ACC112 (cell line): ENCODE results near the gene BTRC.
"Not testable (repeated sequence)": the region's sequence is repeated elsewhere in the genome, so short reads cannot be mapped to it uniquely, and the experiment has no call there.

Source experiments
- H2AFZ ChIP-seq: fragments of 200-600 bp; sonication (generic); one replicate; pipeline ENCODE4 v1.6.0; 2017; ENCODE audit warnings: antibody characterized with exemption, low read length; ENCODE audit not compliant: unreplicated experiment
- H3K27ac ChIP-seq: fragments of 200-600 bp; sonication (generic); 2 replicates; pipeline ENCODE4 v1.5.1; 2014; ENCODE audit warnings: low read depth, mild to moderate bottlenecking, antibody characterized with exemption, low read length, moderate library complexity
- H3K27me3 ChIP-seq: fragments of 200-600 bp; sonication (generic); 2 replicates; pipeline ENCODE4 v1.6.1; 2014; ENCODE audit warnings: mild to moderate bottlenecking, antibody characterized with exemption, low read length, moderate library complexity, mixed read lengths; ENCODE audit not compliant: insufficient read depth
- H3K36me3 ChIP-seq: fragments of 200-600 bp; sonication (generic); 2 replicates; pipeline ENCODE4 v1.6.1; 2016; ENCODE audit warnings: mild to moderate bottlenecking, antibody characterized with exemption, low read length, moderate library complexity, mixed read lengths; ENCODE audit not compliant: insufficient read depth
- H3K4me1 ChIP-seq: fragments of 200-600 bp; sonication (generic); one replicate; pipeline ENCODE4 v1.6.1; 2016; ENCODE audit warnings: low read length, mixed read lengths; ENCODE audit not compliant: insufficient read depth, unreplicated experiment, control insufficient read depth
- H3K4me3 ChIP-seq: fragments of 200-600 bp; sonication (generic); 2 replicates; pipeline ENCODE4 v1.5.1; 2014; ENCODE audit warnings: mild to moderate bottlenecking, low read depth, low read length
- H3K79me2 ChIP-seq: fragments of 200-600 bp; sonication (generic); one replicate; pipeline ENCODE4 v1.6.0; 2016; ENCODE audit warnings: low read length; ENCODE audit not compliant: control insufficient read depth, unreplicated experiment, insufficient read depth

BTRC gene

DNA sequence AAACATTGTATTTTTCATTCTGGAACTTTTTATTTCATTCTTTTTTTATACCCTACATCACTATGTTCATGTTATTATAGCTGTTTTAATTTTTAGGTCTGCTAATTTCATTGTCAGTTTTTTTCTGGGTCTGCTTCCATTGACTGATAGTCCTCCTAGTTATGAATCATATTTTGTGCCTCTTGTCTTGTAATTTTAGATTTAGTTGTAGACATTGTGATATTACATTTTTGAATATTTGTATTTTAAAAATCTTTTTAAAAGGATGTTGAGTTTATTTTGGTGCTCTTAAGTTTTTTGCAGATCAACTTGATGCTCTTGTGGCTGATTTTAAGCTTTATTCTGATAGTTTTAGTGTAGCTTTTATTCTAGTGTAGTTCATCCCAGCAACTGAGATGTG lies 57.6 kb downstream of the BTRC start:
- no peaks in the 10 kb centered on the region for H3K4me1 ChIP-seq
- no peak overlapping the region for H3K4me3 ChIP-seq
- no peak overlapping the region for H3K27ac ChIP-seq
- no peak overlapping the region for H2AFZ ChIP-seq
- no peaks in the 10 kb centered on the region for H3K79me2 ChIP-seq
- H3K36me3 ChIP-seq, result peaks cover 6% of the 10 kb centered on the region; the same call in 1 of the 2 replicates
- H3K27me3 ChIP-seq, result no peaks in the 10 kb centered on the region

DNA sequence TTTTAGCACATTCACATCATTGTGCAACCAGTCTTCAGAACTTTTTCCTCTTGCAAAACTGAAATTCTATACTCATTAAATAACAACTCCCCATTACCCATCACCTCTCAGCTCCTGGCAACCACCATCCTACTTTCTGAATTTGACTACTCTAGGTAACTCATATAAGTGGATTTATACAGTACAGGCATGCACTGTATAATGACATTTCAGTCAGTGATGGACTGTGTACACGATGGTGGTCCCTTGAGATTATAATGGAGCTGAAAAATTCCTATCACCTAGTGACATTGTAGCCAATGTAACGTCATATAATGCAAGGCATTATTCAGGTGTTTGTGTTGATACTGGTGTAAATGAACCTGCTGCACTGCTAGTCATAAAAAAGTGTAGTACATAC lies 60.1 kb downstream of the BTRC start:
- Histone ChIP-seq H3K27ac (no peak overlapping the region), H3K36me3 (peaks cover 6% of the 10 kb centered on the region; the same call in 1 of the 2 replicates), H3K79me2 (no peaks in the 10 kb centered on the region), H3K4me1 (no peaks in the 10 kb centered on the region), H2AFZ (no peak overlapping the region), H3K4me3 (no peak overlapping the region), H3K27me3 (no peaks in the 10 kb centered on the region)

GRCh38 chr10:101415884-101416283 lies 61.9 kb downstream of the BTRC start:
- H3K4me3 ChIP-seq, result no peak overlapping the region
- H3K27me3 ChIP-seq, result no peaks in the 10 kb centered on the region
- H3K27ac ChIP-seq, result no peak overlapping the region
- no peaks in the 10 kb centered on the region for H3K4me1 ChIP-seq
- no peaks in the 10 kb centered on the region for H3K36me3 ChIP-seq
- no peak overlapping the region for H2AFZ ChIP-seq
- no peaks in the 10 kb centered on the region for H3K79me2 ChIP-seq

DNA sequence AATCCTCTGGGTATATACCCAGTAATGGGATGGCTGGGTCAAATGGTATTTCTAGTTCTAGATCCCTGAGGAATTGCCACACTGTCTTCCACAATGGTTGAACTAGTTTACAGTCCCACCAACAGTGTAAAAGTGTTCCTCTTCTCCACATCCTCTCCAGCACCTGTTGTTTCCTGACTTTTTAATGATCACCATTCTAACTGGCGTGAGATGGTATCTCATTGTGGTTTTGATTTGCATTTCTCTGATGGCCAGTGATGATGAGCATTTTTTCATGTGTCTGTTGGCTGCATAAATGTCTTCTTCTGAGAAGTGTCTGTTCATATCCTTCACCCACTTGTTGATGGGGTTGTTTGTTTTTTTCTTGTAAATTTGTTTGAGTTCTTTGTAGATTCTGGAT lies 68.0 kb downstream of the BTRC start:
- not testable (repeated sequence) for H3K4me3 ChIP-seq, H3K27ac ChIP-seq, H3K27me3 ChIP-seq, H3K4me1 ChIP-seq, H3K79me2 ChIP-seq, H3K36me3 ChIP-seq, H2AFZ ChIP-seq

DNA sequence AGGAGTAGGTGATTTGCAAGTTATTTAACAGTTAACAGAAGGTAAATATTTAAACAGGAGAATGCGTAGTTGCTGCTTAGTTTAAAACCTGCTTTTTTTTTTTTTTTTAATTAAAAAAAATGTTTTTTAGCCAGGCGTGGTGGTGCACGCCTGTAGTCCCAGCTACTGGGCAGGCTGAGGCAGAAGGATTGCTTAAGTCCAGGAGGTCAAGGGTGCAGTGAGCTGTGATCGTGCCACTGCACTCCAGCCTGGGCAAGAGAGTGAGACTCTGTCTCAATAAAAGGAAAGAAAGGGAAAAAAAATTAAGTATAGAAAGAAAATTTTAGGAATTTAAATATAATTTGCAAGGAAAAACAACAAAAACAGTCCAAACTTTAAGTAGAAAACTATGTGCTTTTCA lies 71.6 kb downstream of the BTRC start:
- no peaks in the 10 kb centered on the region for H3K27me3 ChIP-seq
- H3K4me1 ChIP-seq, result no peaks in the 10 kb centered on the region
- H3K4me3 ChIP-seq, result no peak overlapping the region
- no peak overlapping the region for H2AFZ ChIP-seq
- no peaks in the 10 kb centered on the region for H3K79me2 ChIP-seq
- no peak overlapping the region for H3K27ac ChIP-seq
- H3K36me3 ChIP-seq, result no peaks in the 10 kb centered on the region

GRCh38 chr10:101428036-101428435 lies 74.1 kb downstream of the BTRC start:
- H3K27ac ChIP-seq, result no peak overlapping the region
- no peak overlapping the region for H3K4me3 ChIP-seq
- no peaks in the 10 kb centered on the region for H3K4me1 ChIP-seq
- no peaks in the 10 kb centered on the region for H3K36me3 ChIP-seq
- no peaks in the 10 kb centered on the region for H3K79me2 ChIP-seq
- H3K27me3 ChIP-seq, result no peaks in the 10 kb centered on the region
- no peak overlapping the region for H2AFZ ChIP-seq

GRCh38 chr10:101429423-101429822 lies 75.5 kb downstream of the BTRC start:
- H3K27ac ChIP-seq, result no peak overlapping the region
- H3K4me3 ChIP-seq, result no peak overlapping the region
- no peaks in the 10 kb centered on the region for H3K27me3 ChIP-seq

DNA sequence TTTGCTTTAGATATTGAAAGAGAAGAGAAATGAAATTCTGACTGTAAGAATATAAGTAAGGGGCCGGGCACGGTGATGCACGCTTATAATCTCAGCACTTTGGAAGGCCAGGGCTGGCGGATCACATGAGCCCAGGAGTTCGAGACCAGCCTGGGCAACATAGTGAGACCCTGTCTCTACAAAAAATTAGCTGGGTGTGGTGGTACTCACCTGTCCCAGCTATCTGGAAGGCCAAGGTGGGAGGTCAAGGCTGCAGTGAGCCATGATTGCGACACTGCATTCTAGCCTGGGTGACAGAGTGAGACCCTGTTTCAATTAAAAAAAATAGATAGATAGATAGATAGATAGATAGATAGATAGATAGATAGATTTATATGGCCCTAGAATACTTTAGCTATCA lies 82.3 kb downstream of the BTRC start:
- H3K79me2 ChIP-seq, result no peaks in the 10 kb centered on the region
- H2AFZ ChIP-seq, result no peak overlapping the region
- H3K27ac ChIP-seq, result no peak overlapping the region
- no peaks in the 10 kb centered on the region for H3K4me1 ChIP-seq
- H3K4me3 ChIP-seq, result no peak overlapping the region
- H3K36me3 ChIP-seq, result no peaks in the 10 kb centered on the region
- no peaks in the 10 kb centered on the region for H3K27me3 ChIP-seq

More at GRCh38 chr10:101429423-101429822, 75.5 kb downstream of the BTRC start:
- no peaks in the 10 kb centered on the region for H3K79me2 ChIP-seq
- no peak overlapping the region for H2AFZ ChIP-seq
- no peaks in the 10 kb centered on the region for H3K4me1 ChIP-seq
- no peaks in the 10 kb centered on the region for H3K36me3 ChIP-seq

DNA sequence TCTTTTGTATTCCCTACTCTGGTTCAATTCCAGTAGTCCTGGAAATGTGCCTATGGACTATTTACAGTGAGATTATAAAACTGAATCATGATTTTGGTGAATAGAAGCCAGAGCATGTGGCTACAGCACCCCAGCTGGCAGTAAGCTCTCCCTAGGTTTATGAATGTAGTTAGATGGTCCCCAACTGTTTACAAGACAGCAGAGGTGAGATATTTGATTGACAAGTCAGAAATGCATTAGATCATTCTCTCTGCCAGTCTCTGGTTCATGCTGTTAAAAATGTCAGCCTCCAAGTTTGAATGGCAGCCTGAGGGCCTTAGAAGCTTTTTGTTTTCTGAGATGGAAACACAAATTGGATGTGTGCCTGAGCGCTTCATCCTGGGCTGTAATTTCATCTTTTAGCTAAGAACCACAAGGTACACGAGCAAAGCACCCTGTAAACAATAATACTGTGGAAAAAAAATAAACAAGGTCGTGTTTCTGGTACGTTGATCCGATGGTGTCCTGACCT lies 85.0 kb downstream of the BTRC start:
- Histone ChIP-seq H2AFZ (no peak overlapping the region), H3K4me3 (no peak overlapping the region), H3K27ac (no peak overlapping the region), H3K4me1 (no peaks in the 10 kb centered on the region), H3K36me3 (no peaks in the 10 kb centered on the region), H3K27me3 (no peaks in the 10 kb centered on the region), H3K79me2 (no peaks in the 10 kb centered on the region)

DNA sequence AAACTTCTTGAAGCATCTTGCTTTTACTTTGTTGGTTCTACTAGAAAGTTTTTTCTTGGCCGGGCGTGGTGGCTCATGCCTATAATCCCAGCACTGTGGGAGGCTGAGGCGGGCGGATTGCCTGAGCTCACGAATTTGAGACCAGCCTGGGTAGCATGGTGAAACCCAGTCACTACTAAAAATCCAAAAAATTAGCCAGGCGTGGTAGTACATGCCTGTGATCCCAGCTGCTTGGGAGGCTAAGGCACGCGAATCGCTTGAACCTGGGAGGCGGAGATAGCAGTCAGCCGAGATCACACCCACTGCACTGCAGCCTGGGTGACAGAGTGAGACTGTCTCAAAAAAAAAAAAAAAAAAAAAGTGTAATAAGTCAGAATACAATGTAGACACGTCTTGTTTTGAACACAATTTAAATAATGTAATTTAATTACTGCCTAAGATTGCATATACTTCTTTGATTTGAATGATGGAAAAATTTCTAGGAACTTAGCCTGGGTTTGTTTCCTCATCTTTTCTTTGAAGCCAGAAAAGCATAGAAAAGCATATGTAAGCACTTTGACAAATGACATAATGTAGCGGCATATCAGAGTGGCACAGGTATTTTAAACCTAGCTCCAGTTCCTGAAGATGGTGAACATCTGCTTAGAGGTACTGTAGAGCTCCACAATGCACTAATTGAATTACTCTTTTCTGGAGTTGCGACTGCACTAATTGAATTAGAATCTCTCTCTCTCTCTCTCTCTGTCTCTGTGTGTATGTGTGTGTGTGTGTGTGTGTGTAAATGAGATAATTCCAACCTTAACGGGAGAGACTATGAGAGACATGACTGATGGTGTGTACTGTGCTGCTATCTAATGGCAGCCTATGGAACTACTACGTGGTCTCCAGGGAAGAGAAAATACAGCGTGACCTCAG lies 87.8 kb downstream of the BTRC start:
- no peaks in the 10 kb centered on the region for H3K36me3 ChIP-seq
- H3K79me2 ChIP-seq, result no peaks in the 10 kb centered on the region
- no peak overlapping the region for H2AFZ ChIP-seq
- no peak overlapping the region for H3K4me3 ChIP-seq
- H3K27me3 ChIP-seq, result no peaks in the 10 kb centered on the region
- no peaks in the 10 kb centered on the region for H3K4me1 ChIP-seq
- H3K27ac ChIP-seq, result no peak overlapping the region

GRCh38 chr10:101442456-101442800 lies 88.5 kb downstream of the BTRC start:
- H3K4me1 ChIP-seq, result no peaks in the 10 kb centered on the region
- H3K27ac ChIP-seq, result no peak overlapping the region
- no peaks in the 10 kb centered on the region for H3K79me2 ChIP-seq
- no peaks in the 10 kb centered on the region for H3K36me3 ChIP-seq
- H2AFZ ChIP-seq, result no peak overlapping the region
- H3K27me3 ChIP-seq, result no peaks in the 10 kb centered on the region
- no peak overlapping the region for H3K4me3 ChIP-seq
